ENCODE measurements around the gene ITGA4. TPM values are rescaled to one million over a fixed set of nuclear protein-coding genes. Genes with fewer than 3 reads are reported as not detected.

The ITGA4 gene
- 1 to 10 TPM; 1.0 to 7.2 (median 2.1) TPM for total RNA-seq
- 1 to 10 TPM; 1.1 to 4.9 TPM for polyA plus RNA-seq
- long read RNA-seq, donor 1, transcript ITGA4-201 (16 exons, 2,070 nt) = major isoform, 8 of 9 reads
- long read RNA-seq, donor 1, partial matches to known transcripts = 1 of 9 reads
- long read RNA-seq, donor 1, other reads (novel, unspliced or antisense) = 0 of 9 reads
- long read RNA-seq, donor 2, full-length matches to known transcripts = 1 of 1 reads
- long read RNA-seq, donor 2, partial matches to known transcripts = 0 of 1 reads
- long read RNA-seq, donor 2, other reads (novel, unspliced or antisense) = 0 of 1 reads
- long read RNA-seq, donor 3, full-length matches to known transcripts = 4 of 7 reads
- long read RNA-seq, donor 3, partial matches to known transcripts = 0 of 7 reads
- long read RNA-seq, donor 3, other reads (novel, unspliced or antisense) = 3 of 7 reads

DNA sequence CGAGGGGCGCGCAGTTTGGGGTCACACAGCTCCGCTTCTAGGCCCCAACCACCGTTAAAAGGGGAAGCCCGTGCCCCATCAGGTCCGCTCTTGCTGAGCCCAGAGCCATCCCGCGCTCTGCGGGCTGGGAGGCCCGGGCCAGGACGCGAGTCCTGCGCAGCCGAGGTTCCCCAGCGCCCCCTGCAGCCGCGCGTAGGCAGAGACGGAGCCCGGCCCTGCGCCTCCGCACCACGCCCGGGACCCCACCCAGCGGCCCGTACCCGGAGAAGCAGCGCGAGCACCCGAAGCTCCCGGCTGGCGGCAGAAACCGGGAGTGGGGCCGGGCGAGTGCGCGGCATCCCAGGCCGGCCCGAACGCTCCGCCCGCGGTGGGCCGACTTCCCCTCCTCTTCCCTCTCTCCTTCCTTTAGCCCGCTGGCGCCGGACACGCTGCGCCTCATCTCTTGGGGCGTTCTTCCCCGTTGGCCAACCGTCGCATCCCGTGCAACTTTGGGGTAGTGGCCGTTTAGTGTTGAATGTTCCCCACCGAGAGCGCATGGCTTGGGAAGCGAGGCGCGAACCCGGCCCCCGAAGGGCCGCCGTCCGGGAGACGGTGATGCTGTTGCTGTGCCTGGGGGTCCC, at the start of gene ITGA4:
Gene ITGA4 (plus strand): TSS at position 266 of the 620 bp plus-strand sequence. CDS start 269 bp downstream, at position 535.
- Histone ChIP-seq H3K27ac (no peak within 1 kb of the TSS), H3K4me3 (peak within 1 kb of the TSS; percentile 36), H3K36me3 (no peaks in the 10 kb centered on the region), H3K27me3 (no peaks in the 10 kb centered on the region), H3K4me1 (ENCODE audit: insufficient read depth) (peaks cover 4% of the 10 kb centered on the region), H3K9me3 (no peaks in the 10 kb centered on the region)
- 0 to 1% (median 0%) methylated on average over 34 to 67 of the region's 67 CpGs for WGBS, 3 donors
- intact Hi-C loops (cut with DNase I) = loop anchor here in 1 of 4 donors (10.0 kb wide), 1 partner anchor 352 kb away; no protein-coding TSS in a partner anchor
- peak; percentile 15 to 71 (median 25) for DNase-seq
- TF ChIP-seq, protein P1, sequence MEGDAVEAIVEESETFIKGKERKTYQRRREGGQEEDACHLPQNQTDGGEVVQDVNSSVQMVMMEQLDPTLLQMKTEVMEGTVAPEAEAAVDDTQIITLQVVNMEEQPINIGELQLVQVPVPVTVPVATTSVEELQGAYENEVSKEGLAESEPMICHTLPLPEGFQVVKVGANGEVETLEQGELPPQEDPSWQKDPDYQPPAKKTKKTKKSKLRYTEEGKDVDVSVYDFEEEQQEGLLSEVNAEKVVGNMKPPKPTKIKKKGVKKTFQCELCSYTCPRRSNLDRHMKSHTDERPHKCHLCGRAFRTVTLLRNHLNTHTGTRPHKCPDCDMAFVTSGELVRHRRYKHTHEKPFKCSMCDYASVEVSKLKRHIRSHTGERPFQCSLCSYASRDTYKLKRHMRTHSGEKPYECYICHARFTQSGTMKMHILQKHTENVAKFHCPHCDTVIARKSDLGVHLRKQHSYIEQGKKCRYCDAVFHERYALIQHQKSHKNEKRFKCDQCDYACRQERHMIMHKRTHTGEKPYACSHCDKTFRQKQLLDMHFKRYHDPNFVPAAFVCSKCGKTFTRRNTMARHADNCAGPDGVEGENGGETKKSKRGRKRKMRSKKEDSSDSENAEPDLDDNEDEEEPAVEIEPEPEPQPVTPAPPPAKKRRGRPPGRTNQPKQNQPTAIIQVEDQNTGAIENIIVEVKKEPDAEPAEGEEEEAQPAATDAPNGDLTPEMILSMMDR (IDR thresholded peaks at IDR 0.05) = peak in 1 of 3 donors; percentile 36
- TF ChIP-seq POLR2A (IDR thresholded peaks at IDR 0.05) = no peak
- no peak for TF ChIP-seq EP300 (IDR thresholded peaks at IDR 0.05)

DNA sequence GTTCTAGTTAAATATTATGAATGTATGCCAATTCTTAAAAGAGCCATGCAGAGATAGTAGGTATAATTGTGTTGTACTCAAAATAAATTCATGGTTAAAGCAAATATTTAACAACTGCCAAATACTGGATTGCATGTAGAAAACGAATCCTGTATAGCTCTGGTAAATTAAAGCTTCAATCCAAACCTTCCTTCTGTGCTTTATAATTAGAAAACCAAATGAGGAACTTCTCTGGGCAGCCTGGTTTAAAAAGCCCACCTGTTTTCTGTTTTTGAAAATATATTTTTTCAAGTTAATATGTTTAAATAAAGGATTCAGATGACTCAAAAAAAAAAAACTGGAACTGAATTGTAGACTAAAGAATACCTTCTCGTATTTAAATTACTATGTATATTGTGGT, 48.3 kb upstream of the ITGA4 start:
- WGBS, 3 donors = 41 to 49% (median 42%) methylated on average over 2 of the region's 2 CpGs
- TF ChIP-seq, protein P1 (IDR thresholded peaks at IDR 0.05) = no peak
- no peak for TF ChIP-seq POLR2A (IDR thresholded peaks at IDR 0.05)
- no peak for TF ChIP-seq EP300 (IDR thresholded peaks at IDR 0.05)
- intact Hi-C loops (cut with DNase I) = no loop called here

DNA sequence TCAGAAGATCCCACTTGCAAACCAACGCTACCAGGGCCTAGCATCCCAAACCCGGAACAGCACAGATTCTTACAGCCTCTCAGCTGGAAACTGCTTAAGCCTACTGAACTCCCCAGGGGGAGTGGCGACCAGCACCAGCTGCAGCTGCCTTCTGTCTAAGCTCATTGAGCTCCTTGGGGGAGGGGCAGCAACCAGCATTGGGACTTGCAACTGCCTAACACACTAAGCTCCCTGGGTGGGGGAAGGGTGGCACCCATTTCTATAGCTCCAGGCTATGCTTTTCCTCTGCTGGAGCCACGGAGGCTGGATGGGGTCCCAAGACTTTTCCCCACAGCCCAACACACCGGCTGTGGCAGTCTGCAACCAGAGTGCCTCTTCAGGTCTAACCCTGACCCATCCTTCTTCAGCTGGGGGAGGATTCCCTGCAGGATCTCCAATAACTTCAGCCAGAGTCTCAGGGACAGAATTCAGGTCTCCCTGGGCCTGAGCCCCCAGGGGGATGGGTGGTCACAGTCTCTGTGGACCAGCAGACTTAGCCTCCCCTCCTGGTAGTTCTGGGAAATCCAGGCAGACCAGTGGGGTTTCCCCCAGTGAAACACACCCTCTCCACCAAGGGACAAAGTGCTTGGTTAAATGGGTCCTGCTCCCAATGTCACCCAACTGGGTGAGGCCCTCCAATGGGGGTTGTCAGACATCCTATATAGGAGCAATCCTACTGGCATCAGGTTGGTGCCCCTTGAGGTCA, 45.9 kb upstream of the ITGA4 start:
- no peaks in the 10 kb centered on the region for H3K9me3 ChIP-seq
- no peaks in the 10 kb centered on the region for H3K4me1 ChIP-seq (ENCODE audit: insufficient read depth)
- H3K27ac ChIP-seq = no peak overlapping the region
- intact Hi-C loops (cut with DNase I) = no loop called here
- DNase-seq = no peak
- H3K4me3 ChIP-seq = no peak overlapping the region
- H3K27me3 ChIP-seq = no peaks in the 10 kb centered on the region
- no peak for TF ChIP-seq POLR2A (IDR thresholded peaks at IDR 0.05)
- no peak for TF ChIP-seq EP300 (IDR thresholded peaks at IDR 0.05)
- TF ChIP-seq, protein P1 (IDR thresholded peaks at IDR 0.05) = no peak
- WGBS, 3 donors = 48 to 52% (median 50%) methylated on average over 5 of the region's 5 CpGs
- H3K36me3 ChIP-seq = no peaks in the 10 kb centered on the region

More for the DNA sequence above, 48.3 kb upstream of the ITGA4 start:
- no peaks in the 10 kb centered on the region for H3K9me3 ChIP-seq
- DNase-seq = no peak
- H3K27ac ChIP-seq = no peak overlapping the region
- no peaks in the 10 kb centered on the region for H3K36me3 ChIP-seq
- H3K4me3 ChIP-seq = no peak overlapping the region
- no peaks in the 10 kb centered on the region for H3K27me3 ChIP-seq
- no peaks in the 10 kb centered on the region for H3K4me1 ChIP-seq (ENCODE audit: insufficient read depth)

DNA sequence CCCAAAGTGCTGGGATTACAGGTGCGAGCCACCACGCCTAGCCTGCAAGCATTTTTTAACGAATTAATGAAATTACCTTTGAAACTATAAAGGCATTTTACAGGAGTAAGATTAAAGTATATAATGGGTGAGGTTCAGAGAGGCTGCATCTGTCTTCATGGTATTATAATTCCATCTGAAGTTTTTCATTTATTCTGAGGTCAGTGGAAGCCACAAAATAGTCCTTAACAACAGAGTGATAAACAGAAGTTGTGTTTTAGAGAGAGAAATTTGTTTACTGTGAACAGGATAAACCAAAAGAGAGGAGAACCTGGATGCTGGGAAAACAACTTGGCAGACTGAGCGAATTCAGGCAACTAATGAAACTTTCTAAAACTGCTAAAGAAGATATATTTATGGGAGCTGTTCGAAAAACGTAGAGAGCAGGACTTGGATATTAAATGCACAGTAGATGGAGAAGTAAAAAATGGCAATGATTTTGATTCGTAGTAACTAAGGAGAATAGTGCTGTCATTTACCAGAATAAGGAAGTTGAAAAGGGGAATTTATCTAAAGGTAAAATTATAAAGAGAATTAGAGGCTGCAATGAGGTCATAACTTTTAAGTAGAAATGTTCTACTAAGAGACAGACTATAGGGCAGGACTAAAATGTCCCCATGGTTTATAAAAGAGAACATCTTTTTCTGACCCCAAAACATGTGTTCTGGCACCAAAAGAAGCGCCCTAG, 37.9 kb upstream of the ITGA4 start:
- H3K36me3 ChIP-seq = no peaks in the 10 kb centered on the region
- DNase-seq = no peak
- TF ChIP-seq, protein P1 (IDR thresholded peaks at IDR 0.05) = no peak
- TF ChIP-seq EP300 (IDR thresholded peaks at IDR 0.05) (no peak), POLR2A (IDR thresholded peaks at IDR 0.05) (no peak)
- H3K27me3 ChIP-seq = no peaks in the 10 kb centered on the region
- H3K9me3 ChIP-seq = no peaks in the 10 kb centered on the region
- H3K4me3 ChIP-seq = no peak overlapping the region
- intact Hi-C loops (cut with DNase I) = no loop called here
- H3K27ac ChIP-seq = no peak overlapping the region
- 79 to 89% (median 81%) methylated on average over 8 of the region's 8 CpGs for WGBS, 3 donors
- H3K4me1 ChIP-seq (ENCODE audit: insufficient read depth) = no peaks in the 10 kb centered on the region

All from ovary (tissue), 10 donors.